WTC11 (cell line): Measurements from ENCODE around the gene BMPR1B. TPM values are rescaled to one million over a fixed set of nuclear protein-coding genes. Genes with fewer than 3 reads are reported as not detected.

ENCODE experiments used
- AFF4 ChIP-seq: sonication (generic); formaldehyde crosslinking; IDR thresholded peaks from 2 replicates; pipeline ENCODE4 v1.8.1; 2023; ENCODE audit warnings: mild to moderate bottlenecking, missing genetic modification reagents, borderline replicate concordance
- ARID4B ChIP-seq: sonication (generic); formaldehyde crosslinking; IDR thresholded peaks from 2 replicates; pipeline ENCODE4 v1.8.0; 2023; ENCODE audit warnings: missing genetic modification reagents, mild to moderate bottlenecking, borderline replicate concordance
- CBFB ChIP-seq: sonication (generic); formaldehyde crosslinking; IDR thresholded peaks from 2 replicates; pipeline ENCODE4 v1.8.1; 2022; ENCODE audit warnings: mild to moderate bottlenecking, low read depth, missing genetic modification reagents
- FOXK1 ChIP-seq: sonication (generic); formaldehyde crosslinking; IDR thresholded peaks from 2 replicates; pipeline ENCODE4 v1.8.0; 2022; ENCODE audit warnings: mild to moderate bottlenecking, moderate library complexity, missing genetic modification reagents
- FOXP4 ChIP-seq: sonication (generic); formaldehyde crosslinking; IDR thresholded peaks from 2 replicates; pipeline ENCODE4 v1.8.0; 2022; ENCODE audit warnings: mild to moderate bottlenecking, missing genetic modification reagents
- HMGA2 ChIP-seq: fragments of 250-450 bp; sonication (Bioruptor Pico); IDR thresholded peaks from 2 replicates; pipeline ENCODE4 v1.4.0; 2021; ENCODE audit warnings: mild to moderate bottlenecking, moderate library complexity
- HMGXB4 ChIP-seq: sonication (generic); formaldehyde crosslinking; IDR thresholded peaks from 2 replicates; pipeline ENCODE4 v1.8.1; 2023; ENCODE audit warnings: mild to moderate bottlenecking, moderate library complexity, missing genetic modification reagents
- JAZF1 ChIP-seq: fragments of 250-450 bp; sonication (Bioruptor Pico); IDR thresholded peaks from 2 replicates; pipeline ENCODE4 v1.9.0; 2021; ENCODE audit warnings: moderate library complexity, mild to moderate bottlenecking, inconsistent platforms
- JUN ChIP-seq: sonication (generic); formaldehyde crosslinking; IDR thresholded peaks from 2 replicates; pipeline ENCODE4 v1.8.0; 2023; ENCODE audit warnings: mild to moderate bottlenecking, missing genetic modification reagents
- NFATC4 ChIP-seq: fragments of 250-450 bp; sonication (Bioruptor Pico); IDR thresholded peaks from 2 replicates; pipeline ENCODE4 v1.9.0; 2021; ENCODE audit warnings: mild to moderate bottlenecking
- NR2C2 ChIP-seq: sonication (generic); formaldehyde crosslinking; IDR thresholded peaks from 2 replicates; pipeline ENCODE4 v1.8.0; 2022; ENCODE audit warnings: mild to moderate bottlenecking, missing genetic modification reagents
- PREB ChIP-seq: sonication (generic); formaldehyde crosslinking; IDR thresholded peaks from 2 replicates; pipeline ENCODE4 v1.8.1; 2022; ENCODE audit warnings: mild to moderate bottlenecking, missing genetic modification reagents, moderate library complexity, borderline replicate concordance
- RELA ChIP-seq: sonication (generic); formaldehyde crosslinking; IDR thresholded peaks from 2 replicates; pipeline ENCODE4 v1.8.1; 2022; ENCODE audit warnings: missing genetic modification reagents, mild to moderate bottlenecking, borderline replicate concordance
- SP1 ChIP-seq: sonication (generic); formaldehyde crosslinking; conservative IDR thresholded peaks from 2 replicates; pipeline ENCODE4 v1.8.1; 2022; ENCODE audit warnings: missing genetic modification reagents
- STAT6 ChIP-seq: sonication (generic); formaldehyde crosslinking; conservative IDR thresholded peaks from 2 replicates; pipeline ENCODE4 v1.8.1; 2023; ENCODE audit warnings: mild to moderate bottlenecking, low read depth, missing genetic modification reagents, moderate library complexity
- TCF7 ChIP-seq: sonication (generic); formaldehyde crosslinking; IDR thresholded peaks from 2 replicates; pipeline ENCODE4 v1.8.0; 2022; ENCODE audit warnings: mild to moderate bottlenecking, low read depth, missing genetic modification reagents, moderate library complexity
- TEAD1 ChIP-seq: sonication (generic); formaldehyde crosslinking; IDR thresholded peaks from 2 replicates; pipeline ENCODE4 v1.8.0; 2022; ENCODE audit warnings: mild to moderate bottlenecking, missing genetic modification reagents
- USF1 ChIP-seq: sonication (generic); formaldehyde crosslinking; IDR thresholded peaks from 2 replicates; pipeline ENCODE4 v1.8.0; 2022; ENCODE audit warnings: mild to moderate bottlenecking, missing genetic modification reagents
- ZNF121 ChIP-seq: sonication (generic); formaldehyde crosslinking; IDR thresholded peaks from 2 replicates; pipeline ENCODE4 v1.8.0; 2023; ENCODE audit warnings: missing genetic modification reagents
- ZNF232 ChIP-seq: sonication (generic); formaldehyde crosslinking; IDR thresholded peaks from 2 replicates; pipeline ENCODE4 v1.8.0; 2022; ENCODE audit warnings: mild to moderate bottlenecking, missing genetic modification reagents
- ZNF263 ChIP-seq: sonication (generic); formaldehyde crosslinking; IDR thresholded peaks from 2 replicates; pipeline ENCODE4 v1.8.1; 2022; ENCODE audit warnings: low read depth, mild to moderate bottlenecking, moderate library complexity, missing genetic modification reagents
- ZNF317 ChIP-seq: sonication (generic); formaldehyde crosslinking; IDR thresholded peaks from 2 replicates; pipeline ENCODE4 v1.8.1; 2023; ENCODE audit warnings: low read depth, mild to moderate bottlenecking, moderate library complexity, missing genetic modification reagents, borderline replicate concordance
- total RNA-seq: library from RNA; stranded (reverse); gene quantifications from 3 replicates; pipeline ENCODE4 v1.2.3, GENCODE V29; 2021

BMPR1B gene
- total RNA-seq, 1 experiment from 2014 or later, result 0.77 TPM

GRCh38 chr4:94758141-94758699, 465 bp downstream of the BMPR1B start (continued):
- TF ChIP-seq AFF4 (CRISPR knock-in tag) (0 out of 2 replicates have a peak, but pooled peaks have one; percentile 16), PREB (CRISPR knock-in tag) (no peak), ZNF121 (CRISPR knock-in tag) (0 out of 2 replicates have a peak, but pooled peaks have one; percentile 8), NFATC4 (no peak), JAZF1 (no peak), HMGXB4 (CRISPR knock-in tag) (no peak; the same call in 1 of the 2 replicates), FOXP4 (CRISPR knock-in tag) (peak; percentile 98), ARID4B (CRISPR knock-in tag) (peak; percentile 92), SP1 (no peak), ZNF317 (CRISPR knock-in tag) (peak; percentile 53; the same call in 1 of the 2 replicates), CBFB (no peak), TEAD1 (CRISPR knock-in tag) (peak; percentile 94), STAT6 (CRISPR knock-in tag) (no peak), ZNF263 (CRISPR knock-in tag) (no peak), USF1 (peak; percentile 78), ZNF232 (peak; percentile 92), HMGA2 (CRISPR knock-in tag) (no peak), RELA (CRISPR knock-in tag) (peak; percentile 88; the same call in 1 of the 2 replicates), NR2C2 (0 out of 2 replicates have a peak, but pooled peaks have one; percentile 50), FOXK1 (CRISPR knock-in tag) (peak; percentile 92), TCF7 (CRISPR knock-in tag) (peak; percentile 68; the same call in 1 of the 2 replicates), JUN (CRISPR knock-in tag) (no peak)
